Activated CD4-positive, alpha-beta T cell treated with anti-CD3 and anti-CD28 coated beads for 1 hour (primary cell): ENCODE results near the gene TMEM219.
"Not testable (repeated sequence)": the region's sequence is repeated elsewhere in the genome, so short reads cannot be mapped to it uniquely, and the experiment has no call there.

ENCODE experiments used
- DNase-seq: peaks from one replicate; pipeline ENCODE4 v3.0.0-alpha.2; 2020

The TMEM219 gene

DNA sequence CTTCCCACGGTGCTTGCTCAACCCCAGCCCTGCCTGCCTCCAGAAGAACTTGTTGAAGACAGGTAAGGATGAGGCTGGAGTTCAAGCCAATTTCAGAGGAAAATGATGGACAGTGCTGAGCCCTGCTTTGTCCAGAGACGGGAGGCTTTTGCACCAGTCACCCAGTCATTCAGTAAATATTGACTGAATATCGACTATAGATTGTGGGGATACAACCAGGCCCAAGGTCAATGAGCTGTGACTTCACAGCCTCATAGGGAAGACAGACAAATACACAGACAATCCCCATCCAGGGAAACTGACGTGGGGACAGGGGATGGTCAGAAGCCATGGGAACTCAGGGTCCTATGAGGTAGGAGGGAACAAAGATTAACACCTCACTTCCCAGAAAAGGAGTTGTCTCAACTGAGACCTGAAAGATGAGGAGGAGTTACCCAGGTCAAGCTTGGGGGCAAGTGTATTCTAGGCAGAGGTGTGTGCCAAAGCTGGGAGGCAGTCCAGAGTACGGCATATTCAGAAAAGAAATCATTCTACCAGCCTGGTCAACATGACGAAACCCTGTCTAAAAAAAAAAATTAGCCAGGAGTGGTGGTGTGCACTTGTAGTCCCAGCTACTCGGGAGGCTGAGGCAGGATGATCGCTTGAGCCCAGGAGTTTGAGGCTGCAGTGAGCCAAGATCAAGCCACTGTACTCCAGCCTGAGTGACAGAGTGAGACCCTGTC lies 54.8 kb downstream of the TMEM219 start:
- DNase-seq = no peak

- no peak for DNase-seq
Measured at GRCh38 chr16:30017277-30017656, 55.4 kb downstream of the TMEM219 start.

DNA sequence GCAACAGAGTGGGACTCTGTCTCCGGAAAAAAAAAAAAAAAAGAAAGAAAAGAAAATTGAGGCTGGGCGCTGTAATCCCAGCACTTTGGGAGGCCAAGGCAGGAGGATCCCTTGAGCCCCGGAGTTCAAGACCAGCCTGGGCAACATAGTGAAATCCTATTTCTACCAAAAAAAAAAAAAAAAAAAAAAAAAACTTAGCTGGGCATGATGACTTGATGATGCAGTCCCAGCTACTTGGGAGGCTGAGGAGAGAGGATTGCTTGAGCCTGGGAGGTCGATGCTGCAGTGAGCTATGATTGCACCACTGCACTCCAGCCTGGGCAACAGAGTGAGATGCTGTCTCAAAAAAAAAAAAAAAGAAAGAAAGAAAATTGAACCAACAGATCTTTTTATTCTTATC lies 56.1 kb downstream of the TMEM219 start:
- not testable (repeated sequence) for DNase-seq

GRCh38 chr16:30018731-30019158 lies 56.9 kb downstream of the TMEM219 start:
- no peak for DNase-seq
